SK-N-MC (cell line): ENCODE results near the gene ATXN1.
"Not testable (repeated sequence)": the region's sequence is repeated elsewhere in the genome, so short reads cannot be mapped to it uniquely, and the experiment has no call there.

Experiments used
- DNase-seq: peaks from one replicate; pipeline ENCODE4 v3.0.0-alpha.2; 2011; ENCODE audit warnings: low read depth, low spot score
- H3K27ac ChIP-seq: fragments of 200-600 bp; sonication (generic); 2 replicates; pipeline ENCODE4 v1.5.1; 2016; ENCODE audit warnings: mixed run types
- H3K36me3 ChIP-seq: fragments of 200-600 bp; sonication (generic); 2 replicates; pipeline ENCODE4 v1.6.1; 2017; ENCODE audit warnings: antibody characterized with exemption, low read length, mixed read lengths; ENCODE audit not compliant: insufficient read depth
- H3K4me3 ChIP-seq: fragments of 200-600 bp; sonication (generic); 2 replicates; pipeline ENCODE4 v1.5.1; 2016
- H3K9ac ChIP-seq: fragments of 200-600 bp; sonication (generic); 2 replicates; pipeline ENCODE4 v1.8.0; 2017; ENCODE audit warnings: mixed run types, mixed read lengths; ENCODE audit not compliant: insufficient read length
- H3K9me3 ChIP-seq: fragments of 200-600 bp; sonication (generic); 2 replicates; pipeline ENCODE4 v1.6.1; 2017; ENCODE audit warnings: low read depth, mild to moderate bottlenecking, antibody characterized with exemption, low read length, moderate library complexity, mixed read lengths
- EZH2 ChIP-seq: fragments of 200-600 bp; sonication (generic); IDR thresholded peaks from one replicate; pipeline ENCODE4 v1.6.1; 2017; ENCODE audit warnings: antibody characterized with exemption
- FOXP2 ChIP-seq: optimal IDR thresholded peaks from 2 replicates; pipeline ENCODE3; 2011; ENCODE audit warnings: mild to moderate bottlenecking, moderate library complexity; ENCODE audit not compliant: insufficient read depth; ENCODE audit errors: extremely low read length, control extremely low read depth
- POLR2AphosphoS5 ChIP-seq: IDR thresholded peaks from 2 replicates; pipeline ENCODE4 v1.6.1; 2012; ENCODE audit warnings: mild to moderate bottlenecking, low read depth, low read length, borderline replicate concordance

The ATXN1 gene

GRCh38 chr6:16545382-16545781, 215.9 kb downstream of the ATXN1 start:
- H3K4me3 ChIP-seq: no peak overlapping the region
- no peaks in the 10 kb centered on the region for H3K9me3 ChIP-seq
- TF ChIP-seq POLR2AphosphoS5: no peak
- no peak for TF ChIP-seq EZH2
- TF ChIP-seq FOXP2: no peak
- H3K9ac ChIP-seq: no peak overlapping the region
- no peaks in the 10 kb centered on the region for H3K36me3 ChIP-seq
- no peak overlapping the region for H3K27ac ChIP-seq
- no peak for DNase-seq

DNA sequence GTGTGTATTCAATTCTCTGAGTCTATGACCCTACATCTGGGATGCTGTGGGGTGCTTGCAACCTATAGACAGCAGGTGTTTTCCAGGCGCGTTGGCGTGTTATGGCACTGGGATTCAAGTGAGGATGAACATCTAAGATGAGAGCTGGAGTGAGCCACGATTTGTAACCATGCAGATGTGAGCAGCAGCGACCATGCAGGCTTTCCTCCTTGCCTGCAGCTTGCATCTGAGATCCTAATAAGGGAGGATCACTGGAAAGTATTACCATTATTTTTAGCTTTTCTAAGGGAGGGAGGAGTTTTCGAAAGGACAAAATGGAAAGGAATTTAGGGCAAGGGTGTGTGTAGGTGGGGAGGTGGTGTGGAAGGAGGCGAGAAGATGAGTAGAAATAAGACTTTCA, 216.7 kb downstream of the ATXN1 start:
- no peak for DNase-seq
- H3K27ac ChIP-seq: no peak overlapping the region
- H3K9me3 ChIP-seq: no peaks in the 10 kb centered on the region
- no peak overlapping the region for H3K9ac ChIP-seq
- no peak overlapping the region for H3K4me3 ChIP-seq
- TF ChIP-seq EZH2 (no peak), POLR2AphosphoS5 (no peak), FOXP2 (no peak)
- no peaks in the 10 kb centered on the region for H3K36me3 ChIP-seq

DNA sequence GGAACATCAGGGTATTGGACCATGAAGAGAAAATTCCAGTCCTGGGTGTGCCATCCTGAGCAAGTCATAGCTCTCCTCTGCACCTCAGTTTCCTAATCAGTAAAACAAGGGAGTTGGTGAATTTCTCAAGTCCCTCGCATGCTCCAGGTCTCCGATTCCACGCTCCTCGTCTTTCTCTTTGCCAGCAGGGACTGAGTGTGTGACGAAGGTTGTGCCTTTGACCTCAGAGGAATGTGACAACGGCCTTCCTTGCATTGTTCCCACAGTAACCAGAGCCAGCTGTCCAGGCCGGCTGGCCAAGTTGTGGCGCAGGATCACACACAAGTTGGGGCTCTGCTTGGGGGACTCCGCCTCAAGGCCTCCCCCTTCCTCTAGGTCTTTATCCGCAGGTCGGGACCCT, 217.3 kb downstream of the ATXN1 start:
- Histone ChIP-seq H3K4me3 (no peak overlapping the region), H3K9me3 (no peaks in the 10 kb centered on the region), H3K36me3 (no peaks in the 10 kb centered on the region), H3K9ac (no peak overlapping the region), H3K27ac (no peak overlapping the region)
- no peak for DNase-seq
- TF ChIP-seq POLR2AphosphoS5 (no peak), EZH2 (no peak), FOXP2 (no peak)

GRCh38 chr6:16543521-16543920, 217.7 kb downstream of the ATXN1 start:
- TF ChIP-seq FOXP2: no peak
- TF ChIP-seq POLR2AphosphoS5: no peak
- TF ChIP-seq EZH2: no peak
- H3K4me3 ChIP-seq: no peak overlapping the region
- H3K9me3 ChIP-seq: no peaks in the 10 kb centered on the region
- no peak for DNase-seq
- no peaks in the 10 kb centered on the region for H3K36me3 ChIP-seq
- no peak overlapping the region for H3K9ac ChIP-seq
- H3K27ac ChIP-seq: no peak overlapping the region

- Histone ChIP-seq H3K36me3 (no peaks in the 10 kb centered on the region), H3K27ac (no peak overlapping the region), H3K4me3 (no peak overlapping the region), H3K9ac (no peak overlapping the region), H3K9me3 (no peaks in the 10 kb centered on the region)
- TF ChIP-seq POLR2AphosphoS5 (no peak), EZH2 (no peak), FOXP2 (no peak)
- DNase-seq: no peak
Measured at GRCh38 chr6:16542070-16542469, 219.2 kb downstream of the ATXN1 start.

DNA sequence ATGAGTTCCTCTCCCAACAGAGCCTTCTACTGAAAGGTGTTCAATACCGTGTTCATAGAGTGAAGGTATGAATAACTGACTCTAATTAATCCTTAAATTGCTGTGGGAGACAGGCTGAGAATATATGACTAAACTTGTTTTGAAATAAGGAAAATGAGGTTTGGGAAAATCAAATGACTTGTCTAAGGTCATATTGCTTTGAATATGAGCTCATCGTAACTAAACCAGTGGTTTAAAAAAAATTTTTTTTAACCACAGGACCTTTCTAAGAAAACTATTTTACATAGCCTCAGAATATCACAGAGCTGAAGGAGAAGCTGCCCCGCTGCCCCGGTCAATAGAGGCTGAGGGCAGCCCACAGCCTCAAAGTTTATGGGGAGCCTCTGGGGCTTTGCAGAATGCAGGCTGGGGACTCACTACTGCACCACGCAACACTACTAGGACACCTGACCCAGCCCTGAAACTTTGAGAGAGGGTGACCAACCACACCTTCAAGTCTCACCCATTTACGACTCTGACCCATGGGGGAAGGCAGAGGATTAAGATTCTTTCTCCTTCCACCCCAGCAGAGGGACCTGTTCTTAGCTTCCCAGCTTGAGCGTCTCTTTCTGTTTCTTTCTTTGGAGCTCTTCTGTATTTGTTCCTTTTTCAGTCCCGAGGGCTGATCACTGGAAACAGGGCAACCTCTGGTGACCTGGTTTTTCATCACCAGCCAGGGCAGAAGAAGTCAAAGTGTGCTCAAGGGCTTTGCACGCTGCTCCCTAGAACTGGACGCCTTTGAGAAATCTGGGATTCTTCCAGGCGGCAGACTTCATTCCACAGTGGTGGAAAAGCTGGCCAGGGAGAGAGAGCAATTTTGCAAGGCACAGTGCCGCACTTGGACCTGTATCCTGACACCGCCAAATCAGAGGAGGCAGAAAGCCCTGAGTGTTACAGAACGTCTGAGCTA, 220.2 kb downstream of the ATXN1 start:
- Histone ChIP-seq H3K9ac (no peak overlapping the region), H3K36me3 (no peaks in the 10 kb centered on the region), H3K27ac (no peak overlapping the region), H3K9me3 (no peaks in the 10 kb centered on the region), H3K4me3 (no peak overlapping the region)
- TF ChIP-seq POLR2AphosphoS5: no peak
- no peak for TF ChIP-seq EZH2
- TF ChIP-seq FOXP2: no peak
- no peak for DNase-seq

- H3K36me3 ChIP-seq, H3K4me3 ChIP-seq, H3K9ac ChIP-seq, H3K9me3 ChIP-seq, DNase-seq, H3K27ac ChIP-seq: not testable (repeated sequence)
Measured at GRCh38 chr6:16540383-16540782, 220.9 kb downstream of the ATXN1 start.

DNA sequence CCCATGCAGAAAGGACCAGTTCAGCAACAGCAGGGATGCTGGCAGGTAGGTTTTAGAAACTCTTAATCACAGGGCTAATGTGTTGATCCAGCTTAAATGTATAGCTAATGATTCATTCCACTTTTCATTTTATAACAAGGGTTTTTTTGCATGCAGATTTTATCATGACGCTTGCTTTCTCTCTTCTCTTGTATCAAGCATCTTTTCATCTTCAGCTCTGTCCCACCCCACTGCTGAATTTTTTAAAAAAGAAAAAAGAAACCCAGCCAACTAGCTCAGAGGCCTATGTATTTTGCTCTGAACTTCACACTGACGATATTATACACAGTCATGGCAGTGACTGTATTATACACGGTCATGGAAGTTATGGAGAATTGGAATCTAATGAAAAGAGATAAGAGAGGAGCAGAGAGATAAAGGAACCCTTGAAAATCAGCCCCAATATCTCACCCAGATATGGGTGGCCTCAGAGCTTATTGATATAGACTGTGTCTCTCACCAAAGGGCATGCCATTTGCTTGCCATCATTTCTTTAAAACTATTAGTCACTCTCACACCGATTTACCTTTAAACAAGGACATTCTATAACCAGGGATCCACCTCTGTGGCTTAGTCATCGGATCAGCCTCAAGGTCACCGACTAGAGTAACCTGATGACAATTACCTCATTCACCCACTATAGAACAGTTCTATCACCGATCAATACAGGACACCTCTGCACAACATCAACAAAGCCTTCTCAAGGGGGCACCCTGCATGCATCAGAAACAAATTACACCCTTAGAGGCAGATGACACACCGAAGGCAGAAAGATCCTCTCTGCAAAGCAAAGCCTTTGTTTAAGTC, 222.0 kb downstream of the ATXN1 start:
- H3K9ac ChIP-seq: no peak overlapping the region
- H3K36me3 ChIP-seq: no peaks in the 10 kb centered on the region
- H3K9me3 ChIP-seq: no peaks in the 10 kb centered on the region
- no peak for DNase-seq
- TF ChIP-seq FOXP2 (no peak), EZH2 (no peak), POLR2AphosphoS5 (no peak)
- no peak overlapping the region for H3K4me3 ChIP-seq
- H3K27ac ChIP-seq: no peak overlapping the region
